ENCODE data around the gene PPP4R2. TPM values are rescaled to one million over a fixed set of nuclear protein-coding genes. Genes with fewer than 3 reads are reported as not detected.

The PPP4R2 gene
- total RNA-seq, 1 donor from 2014 or later, result 137 TPM

- no peak for FAIRE-seq
- no peak for DNase-seq (ENCODE audit: low spot score in 2 of 2)
These were observed 22.3 kb downstream of the PPP4R2 start for GRCh38 chr3:73018790-73019441.

GRCh38 chr3:73021301-73021835, 24.8 kb downstream of the PPP4R2 start:
- no peak for FAIRE-seq

GRCh38 chr3:73024836-73025235, 28.2 kb downstream of the PPP4R2 start:
- no peak for FAIRE-seq

More at GRCh38 chr3:73021301-73021835, 24.8 kb downstream of the PPP4R2 start:
- no peak for DNase-seq (ENCODE audit: low spot score in 2 of 2)

GRCh38 chr3:73026111-73026759, 29.6 kb downstream of the PPP4R2 start:
- DNase-seq (ENCODE audit: low spot score in 2 of 2) (no peak), FAIRE-seq (peak; percentile 40)

More at GRCh38 chr3:73024836-73025235, 28.2 kb downstream of the PPP4R2 start:
- DNase-seq (ENCODE audit: low spot score in 2 of 2), result no peak

GRCh38 chr3:73026760-73027113, 30.1 kb downstream of the PPP4R2 start:
- no peak for DNase-seq (ENCODE audit: low spot score in 2 of 2)
- FAIRE-seq, result no peak

GRCh38 chr3:73028803-73029202, 32.2 kb downstream of the PPP4R2 start:
- no peak for DNase-seq (ENCODE audit: low spot score in 2 of 2)
- no peak for FAIRE-seq

- DNase-seq (ENCODE audit: low spot score in 2 of 2), result no peak
- no peak for FAIRE-seq
These were observed 32.7 kb downstream of the PPP4R2 start for GRCh38 chr3:73029321-73029796.

GRCh38 chr3:73030073-73030597, 33.5 kb downstream of the PPP4R2 start:
- DNase-seq (ENCODE audit: low spot score in 2 of 2), result no peak
- FAIRE-seq, result no peak

- no peak for DNase-seq (ENCODE audit: low spot score in 2 of 2)
- no peak for FAIRE-seq
These were observed 35.0 kb downstream of the PPP4R2 start for GRCh38 chr3:73031573-73032103.

- FAIRE-seq (no peak), DNase-seq (ENCODE audit: low spot score in 2 of 2) (no peak)
These were observed 40.3 kb downstream of the PPP4R2 start for GRCh38 chr3:73036694-73037591.

GRCh38 chr3:73041537-73041936, 44.9 kb downstream of the PPP4R2 start:
- FAIRE-seq (no peak), DNase-seq (ENCODE audit: low spot score in 2 of 2) (no peak)

GRCh38 chr3:73043414-73043813, 46.8 kb downstream of the PPP4R2 start:
- FAIRE-seq (no peak), DNase-seq (ENCODE audit: low spot score in 2 of 2) (no peak)

- FAIRE-seq, result no peak
- no peak for DNase-seq (ENCODE audit: low spot score in 2 of 2)
These were observed 48.8 kb downstream of the PPP4R2 start for GRCh38 chr3:73045391-73045790.

- no peak for DNase-seq (ENCODE audit: low spot score in 2 of 2)
- no peak for FAIRE-seq
These were observed 49.6 kb downstream of the PPP4R2 start for GRCh38 chr3:73046195-73046594.

GRCh38 chr3:73049319-73049718, 52.7 kb downstream of the PPP4R2 start:
- DNase-seq (ENCODE audit: low spot score in 2 of 2) (no peak), FAIRE-seq (no peak)

- DNase-seq (ENCODE audit: low spot score in 2 of 2), result no peak
These were observed 56.2 kb downstream of the PPP4R2 start for GRCh38 chr3:73052857-73053256.

GRCh38 chr3:73055583-73055982, 59.0 kb downstream of the PPP4R2 start:
- DNase-seq (ENCODE audit: low spot score in 2 of 2) (no peak), FAIRE-seq (no peak)

More at GRCh38 chr3:73052857-73053256, 56.2 kb downstream of the PPP4R2 start:
- FAIRE-seq, result no peak

GRCh38 chr3:73056014-73056844, 59.6 kb downstream of the PPP4R2 start:
- DNase-seq (ENCODE audit: low spot score in 2 of 2), result peak; percentile 12 to 20
- FAIRE-seq, result peak; percentile 83

GRCh38 chr3:73056845-73057150, 60.2 kb downstream of the PPP4R2 start:
- no peak for FAIRE-seq
- no peak for DNase-seq (ENCODE audit: low spot score in 2 of 2)
